NCI-H1092 treated with DMSO at 0.1 percent for 48 hours (cell line): Measurements from ENCODE around the gene SIK3.
A peak's percentile ranks its signal among the peaks of the same experiment; 100 is the strongest.
"Not testable (repeated sequence)": the region's sequence is repeated elsewhere in the genome, so short reads cannot be mapped to it uniquely, and the experiment has no call there.

Experiments used
- DNase-seq: peaks from one replicate; lab custom pipeline; 2025; lab: John Stamatoyannopoulos, UW

SIK3 gene

GRCh38 chr11:117076941-117077691 lies 21.1 kb downstream of the SIK3 start:
- DNase-seq, result peak; percentile 55

GRCh38 chr11:117075186-117075585 lies 23.0 kb downstream of the SIK3 start:
- no peak for DNase-seq

- DNase-seq, result no peak
Measured at GRCh38 chr11:117074119-117074518, 24.1 kb downstream of the SIK3 start.

- no peak for DNase-seq
Measured at GRCh38 chr11:117073539-117073938, 24.7 kb downstream of the SIK3 start.

GRCh38 chr11:117072517-117073461 lies 25.4 kb downstream of the SIK3 start:
- DNase-seq, result no peak

GRCh38 chr11:117071344-117071787 lies 26.9 kb downstream of the SIK3 start:
- peak; percentile 7 for DNase-seq

GRCh38 chr11:117070016-117070415 lies 28.2 kb downstream of the SIK3 start:
- DNase-seq, result no peak

GRCh38 chr11:117068303-117068860 lies 29.8 kb downstream of the SIK3 start:
- no peak for DNase-seq

GRCh38 chr11:117066959-117067358 lies 31.3 kb downstream of the SIK3 start:
- DNase-seq, result no peak

GRCh38 chr11:117064275-117064674 lies 34.0 kb downstream of the SIK3 start:
- no peak for DNase-seq

GRCh38 chr11:117062498-117062897 lies 35.7 kb downstream of the SIK3 start:
- DNase-seq, result no peak

- no peak for DNase-seq
Measured at GRCh38 chr11:117061256-117061655, 37.0 kb downstream of the SIK3 start.

- no peak for DNase-seq
Measured at GRCh38 chr11:117059611-117060148, 38.5 kb downstream of the SIK3 start.

- no peak for DNase-seq
Measured at GRCh38 chr11:117058761-117059261, 39.4 kb downstream of the SIK3 start.

- DNase-seq, result no peak
Measured at GRCh38 chr11:117057727-117058126, 40.5 kb downstream of the SIK3 start.

- no peak for DNase-seq
Measured at GRCh38 chr11:117057317-117057716, 40.9 kb downstream of the SIK3 start.

GRCh38 chr11:117055469-117055868 lies 42.8 kb downstream of the SIK3 start:
- DNase-seq, result no peak

GRCh38 chr11:117054382-117054781 lies 43.8 kb downstream of the SIK3 start:
- no peak for DNase-seq

GRCh38 chr11:117052196-117053149 lies 45.8 kb downstream of the SIK3 start:
- DNase-seq, result no peak

GRCh38 chr11:117050121-117050520 lies 48.1 kb downstream of the SIK3 start:
- DNase-seq, result not testable (repeated sequence)

GRCh38 chr11:117046627-117047026 lies 51.6 kb downstream of the SIK3 start:
- DNase-seq, result not testable (repeated sequence)
